Fibroblast of lung (primary cell): ENCODE data around the gene CCIN. TPM values are rescaled to one million over a fixed set of nuclear protein-coding genes. Genes with fewer than 3 reads are reported as not detected.
"Not testable (repeated sequence)": the region's sequence is repeated elsewhere in the genome, so short reads cannot be mapped to it uniquely, and the experiment has no call there.

ENCODE experiments used
- DNase-seq, 2 donors: peaks; one replicate each; pipeline versions ENCODE4 v3.0.0 to v3.0.0-alpha.2; 2010; ENCODE audit warnings: low read depth in 2 of 2
- H2AFZ ChIP-seq: 2 replicates; pipeline ENCODE4 v1.5.1; 2012; ENCODE audit warnings: low read length, control low read depth, inconsistent platforms
- H3K27ac ChIP-seq: 2 replicates; pipeline ENCODE4 v1.5.1; 2011; ENCODE audit warnings: low read length, control low read depth; ENCODE audit not compliant: insufficient read depth
- H3K27me3 ChIP-seq: 2 replicates; pipeline ENCODE4 v1.5.1; 2011; ENCODE audit warnings: mild to moderate bottlenecking, low read length; ENCODE audit not compliant: control insufficient read depth, insufficient read depth
- H3K36me3 ChIP-seq: 2 replicates; pipeline ENCODE4 v1.5.1; 2011; ENCODE audit warnings: low read length; ENCODE audit not compliant: control insufficient read depth, insufficient read depth
- H3K4me1 ChIP-seq: 2 replicates; pipeline ENCODE4 v1.5.1; 2011; ENCODE audit warnings: low read length; ENCODE audit not compliant: control insufficient read depth, insufficient read depth; ENCODE audit errors: extremely low read depth
- H3K4me2 ChIP-seq: 2 replicates; pipeline ENCODE4 v1.5.1; 2011; ENCODE audit warnings: low read length, control low read depth; ENCODE audit not compliant: insufficient read depth; ENCODE audit errors: extremely low read depth
- H3K4me3 ChIP-seq, 4 experiments: fragments of 200-600 bp in 1 of 4; sonication (generic) in 1 of 4; replicated peaks in 1 of 4; 2 replicates each; pipeline ENCODE4 v1.5.1; 2011 to 2016; ENCODE audit warnings: low read length in 4 of 4, low read depth in 3 of 4, mild to moderate bottlenecking in 3 of 4, control low read depth in 2 of 4, inconsistent platforms in 1 of 4, mixed read lengths in 1 of 4; ENCODE audit not compliant: insufficient read depth in 1 of 4; ENCODE audit errors: control extremely low read depth in 1 of 4
- H3K79me2 ChIP-seq: 2 replicates; pipeline ENCODE4 v1.5.1; 2012; ENCODE audit warnings: mild to moderate bottlenecking, low read length, inconsistent platforms; ENCODE audit not compliant: control insufficient read depth, insufficient read depth
- H3K9ac ChIP-seq: 2 replicates; pipeline ENCODE4 v1.5.1; 2011; ENCODE audit warnings: mild to moderate bottlenecking, low read length, control low read depth; ENCODE audit not compliant: insufficient read depth
- H3K9me3 ChIP-seq: 2 replicates; pipeline ENCODE4 v1.5.1; 2012; ENCODE audit warnings: low read depth, low read length; ENCODE audit not compliant: control insufficient read depth, insufficient read depth
- H4K20me1 ChIP-seq: 2 replicates; pipeline ENCODE4 v1.5.1; 2011; ENCODE audit warnings: low read length; ENCODE audit not compliant: control insufficient read depth, insufficient read depth; ENCODE audit errors: extremely low read depth
- CTCF ChIP-seq, 2 donors: IDR thresholded peaks in 1 of 2; conservative IDR thresholded peaks in 1 of 2; 1 replicate in 1 of 2; 2 replicates in 1 of 2; pipeline ENCODE4 v1.5.1; 2011 to 2012; ENCODE audit warnings: low read length in 2 of 2, control low read depth in 1 of 2, inconsistent platforms in 1 of 2, low read depth in 1 of 2, mild to moderate bottlenecking in 1 of 2
- EZH2 ChIP-seq: IDR thresholded peaks from 2 replicates; pipeline ENCODE4 v1.5.1; 2012; ENCODE audit warnings: low read length, control low read depth, mild to moderate bottlenecking; ENCODE audit errors: missing control alignments
- polyA plus RNA-seq, 2 donors: library from polyadenylated mRNA; depleted of rRNA in 1 of 2; stranded (reverse) in 1 of 2; unstranded in 1 of 2; fragments of >200 nt; gene quantifications; 2 replicates each; pipeline ENCODE4 v1.2.1, GENCODE V29; 2011 to 2012; ENCODE audit warnings: missing spikeins in 1 of 2
- total RNA-seq: library from RNA; depleted of rRNA; stranded (reverse); fragments of >200 nt; gene quantifications from 2 replicates; pipeline ENCODE4 v1.2.1, GENCODE V29; 2014

The CCIN gene
- total and polyA plus RNA-seq, 2 donors (not counting 1 experiment from before 2014, with no cell fraction given) = 0.40 to 1.3 TPM

- Histone ChIP-seq H3K4me2 (no peak overlapping the region), H2AFZ (no peak overlapping the region), H3K27ac (no peak overlapping the region), H3K9me3 (no peaks in the 10 kb centered on the region), H3K27me3 (no peaks in the 10 kb centered on the region), H3K36me3 (no peaks in the 10 kb centered on the region), H3K4me3 (no peak overlapping the region), H3K4me1 (peaks cover 24% of the 10 kb centered on the region), H3K9ac (no peak overlapping the region), H3K79me2 (no peaks in the 10 kb centered on the region), H4K20me1 (no peaks in the 10 kb centered on the region)
- TF ChIP-seq EZH2 = no peak
- TF ChIP-seq CTCF (conservative IDR thresholded peaks at IDR 0.05 in 1 of 2, IDR thresholded peaks at IDR 0.05 in 1 of 2; ENCODE audit: low read depth in 1 of 2, low read length in 2 of 2) = no peak
- peak; percentile 35 to 80 for DNase-seq
Observed at GRCh38 chr9:36158122-36158521, 11.1 kb upstream of the CCIN start.

GRCh38 chr9:36158917-36159316, 10.3 kb upstream of the CCIN start:
- peaks cover 32% of the 10 kb centered on the region for H3K4me1 ChIP-seq
- H4K20me1 ChIP-seq = no peaks in the 10 kb centered on the region
- no peaks in the 10 kb centered on the region for H3K9me3 ChIP-seq
- peak in 1 of 2 donors; percentile 70 for DNase-seq
- H3K27ac ChIP-seq = no peak overlapping the region
- H3K36me3 ChIP-seq = no peaks in the 10 kb centered on the region
- H3K9ac ChIP-seq = no peak overlapping the region
- H3K27me3 ChIP-seq = no peaks in the 10 kb centered on the region
- TF ChIP-seq CTCF (conservative IDR thresholded peaks at IDR 0.05 in 1 of 2, IDR thresholded peaks at IDR 0.05 in 1 of 2; ENCODE audit: low read depth in 1 of 2, low read length in 2 of 2) (no peak), EZH2 (no peak)
- H2AFZ ChIP-seq = no peak overlapping the region
- no peak overlapping the region for H3K4me2 ChIP-seq
- no peaks in the 10 kb centered on the region for H3K79me2 ChIP-seq
- no peak overlapping the region for H3K4me3 ChIP-seq

- not testable (repeated sequence) for DNase-seq, H3K27ac ChIP-seq, H3K27me3 ChIP-seq, H3K9me3 ChIP-seq, H3K79me2 ChIP-seq, H3K4me3 ChIP-seq, H3K36me3 ChIP-seq, H4K20me1 ChIP-seq, H3K4me2 ChIP-seq, H3K9ac ChIP-seq, H2AFZ ChIP-seq
- H3K4me1 ChIP-seq = peaks cover 35% of the 10 kb centered on the region
Observed at GRCh38 chr9:36159509-36159908, 9.7 kb upstream of the CCIN start.

- H3K27ac ChIP-seq, H3K4me2 ChIP-seq, H3K36me3 ChIP-seq, H2AFZ ChIP-seq, H4K20me1 ChIP-seq, H3K79me2 ChIP-seq, H3K9me3 ChIP-seq, H3K4me3 ChIP-seq, H3K9ac ChIP-seq, H3K27me3 ChIP-seq: not testable (repeated sequence)
- DNase-seq = peak in 1 of 2 donors; percentile 32
- H3K4me1 ChIP-seq = peaks cover 29% of the 10 kb centered on the region
Observed at GRCh38 chr9:36160126-36160525, 9.1 kb upstream of the CCIN start.
